ENCODE results near the gene COL8A1. TPM values are rescaled to one million over a fixed set of nuclear protein-coding genes. Genes with fewer than 3 reads are reported as not detected.

The COL8A1 gene
- total and polyA plus RNA-seq, 8 donors, result 0.24 to 10.1 (median 0.59) TPM

DNA sequence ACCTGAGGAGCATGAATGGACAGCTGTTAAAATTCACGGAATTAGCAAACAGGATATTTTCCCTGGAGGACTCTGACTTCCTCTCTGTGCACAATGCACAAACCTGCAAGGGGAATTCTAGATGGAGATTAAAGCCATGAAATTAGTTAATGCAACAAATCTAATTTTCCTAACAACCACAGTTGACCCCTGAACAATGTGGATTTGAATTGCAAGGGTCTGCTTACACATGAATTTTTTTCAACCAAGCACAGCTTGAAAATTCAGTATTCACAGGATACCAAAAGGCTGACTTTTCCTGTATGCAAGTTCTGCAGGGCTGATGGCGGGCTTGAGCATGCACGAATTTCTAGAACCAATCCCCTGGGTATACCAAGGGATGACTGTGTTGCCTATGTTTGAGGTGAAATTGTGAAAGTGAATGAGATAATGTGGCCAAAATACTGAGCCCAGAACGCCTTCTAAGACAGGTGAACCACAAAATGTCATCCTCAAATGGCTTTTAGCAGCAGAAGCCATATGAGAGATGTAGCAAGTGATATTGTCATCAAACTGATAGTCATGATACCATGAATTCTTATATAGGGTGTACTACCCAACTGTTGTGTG, 52.5 kb downstream of the COL8A1 start:
- intact Hi-C loops (cut with DNase I), result no loop called here
- 48 to 62% methylated on average over 4 of the region's 4 CpGs for WGBS, 2 donors
- TF ChIP-seq, protein P1, sequence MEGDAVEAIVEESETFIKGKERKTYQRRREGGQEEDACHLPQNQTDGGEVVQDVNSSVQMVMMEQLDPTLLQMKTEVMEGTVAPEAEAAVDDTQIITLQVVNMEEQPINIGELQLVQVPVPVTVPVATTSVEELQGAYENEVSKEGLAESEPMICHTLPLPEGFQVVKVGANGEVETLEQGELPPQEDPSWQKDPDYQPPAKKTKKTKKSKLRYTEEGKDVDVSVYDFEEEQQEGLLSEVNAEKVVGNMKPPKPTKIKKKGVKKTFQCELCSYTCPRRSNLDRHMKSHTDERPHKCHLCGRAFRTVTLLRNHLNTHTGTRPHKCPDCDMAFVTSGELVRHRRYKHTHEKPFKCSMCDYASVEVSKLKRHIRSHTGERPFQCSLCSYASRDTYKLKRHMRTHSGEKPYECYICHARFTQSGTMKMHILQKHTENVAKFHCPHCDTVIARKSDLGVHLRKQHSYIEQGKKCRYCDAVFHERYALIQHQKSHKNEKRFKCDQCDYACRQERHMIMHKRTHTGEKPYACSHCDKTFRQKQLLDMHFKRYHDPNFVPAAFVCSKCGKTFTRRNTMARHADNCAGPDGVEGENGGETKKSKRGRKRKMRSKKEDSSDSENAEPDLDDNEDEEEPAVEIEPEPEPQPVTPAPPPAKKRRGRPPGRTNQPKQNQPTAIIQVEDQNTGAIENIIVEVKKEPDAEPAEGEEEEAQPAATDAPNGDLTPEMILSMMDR (IDR thresholded peaks at IDR 0.05), result no peak
- FAIRE-seq, result no peak
- H3K9me3 ChIP-seq, result no peaks in the 10 kb centered on the region
- H3K27ac ChIP-seq, result no peak overlapping the region
- ATAC-seq, result no peak
- DNase-seq, result no peak
- H3K27me3 ChIP-seq, result no peaks in the 10 kb centered on the region
- H3K4me1 ChIP-seq, result no peaks in the 10 kb centered on the region
- no peak overlapping the region for H3K4me3 ChIP-seq
- no peaks in the 10 kb centered on the region for H3K36me3 ChIP-seq

DNA sequence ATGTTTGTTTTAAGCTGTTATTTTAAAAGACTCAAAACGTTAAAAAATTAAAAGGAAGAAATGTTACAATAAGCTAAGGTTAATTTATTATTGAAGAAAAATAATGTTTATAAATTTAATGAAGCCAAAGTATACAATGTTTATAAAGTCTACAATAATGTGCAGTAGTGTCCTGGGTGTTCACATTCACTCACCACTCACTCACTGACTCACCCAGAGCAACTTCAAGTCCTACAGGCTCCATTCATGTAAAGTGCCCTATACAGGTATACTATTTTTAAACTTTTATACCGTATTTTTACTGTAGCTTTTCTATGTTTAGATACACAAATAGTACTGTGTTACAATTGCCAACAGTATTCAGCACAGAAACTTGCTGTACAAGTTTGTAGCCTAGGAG, 55.2 kb downstream of the COL8A1 start:
- TF ChIP-seq, protein P1 (IDR thresholded peaks at IDR 0.05), result no peak
- H3K4me3 ChIP-seq, result no peak overlapping the region
- H3K36me3 ChIP-seq, result no peaks in the 10 kb centered on the region
- no peaks in the 10 kb centered on the region for H3K27me3 ChIP-seq
- ATAC-seq (no peak), DNase-seq (no peak), FAIRE-seq (no peak)
- WGBS, 2 donors, result 48 to 58% methylated on average over 2 of the region's 2 CpGs
- H3K27ac ChIP-seq, result no peak overlapping the region
- H3K9me3 ChIP-seq, result no peaks in the 10 kb centered on the region
- no peaks in the 10 kb centered on the region for H3K4me1 ChIP-seq
- intact Hi-C loops (cut with DNase I), result no loop called here

DNA sequence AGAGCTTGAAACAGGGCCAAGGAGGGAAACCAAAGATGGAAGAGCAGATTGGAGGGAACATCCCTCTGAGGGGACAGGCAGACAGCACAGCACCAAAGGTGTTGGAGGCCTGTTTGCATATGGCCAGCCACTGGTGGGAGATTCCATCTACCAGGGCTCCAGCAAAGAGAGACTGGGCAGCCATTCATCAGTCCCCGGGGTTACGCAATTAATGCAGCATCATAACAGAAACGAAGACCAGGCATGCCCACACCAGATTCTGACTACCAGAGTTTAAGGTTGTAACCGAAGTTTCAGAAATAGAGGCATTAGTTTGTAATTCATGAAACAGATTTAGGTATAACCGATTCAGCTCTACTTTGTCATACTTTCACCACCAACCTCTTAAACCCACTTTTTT, 58.1 kb downstream of the COL8A1 start:
- Histone ChIP-seq H3K4me3 (no peak overlapping the region), H3K36me3 (no peaks in the 10 kb centered on the region), H3K27ac (no peak overlapping the region), H3K4me1 (no peaks in the 10 kb centered on the region), H3K9me3 (no peaks in the 10 kb centered on the region), H3K27me3 (peaks cover 0 to 3% (median 0%) of the 10 kb centered on the region in 4 donors)
- TF ChIP-seq, protein P1 (IDR thresholded peaks at IDR 0.05), result no peak
- DNase-seq (no peak), ATAC-seq (no peak), FAIRE-seq (no peak)
- WGBS, 2 donors, result 83 to 89% methylated on average over 5 of the region's 5 CpGs
- intact Hi-C loops (cut with DNase I), result no loop called here

DNA sequence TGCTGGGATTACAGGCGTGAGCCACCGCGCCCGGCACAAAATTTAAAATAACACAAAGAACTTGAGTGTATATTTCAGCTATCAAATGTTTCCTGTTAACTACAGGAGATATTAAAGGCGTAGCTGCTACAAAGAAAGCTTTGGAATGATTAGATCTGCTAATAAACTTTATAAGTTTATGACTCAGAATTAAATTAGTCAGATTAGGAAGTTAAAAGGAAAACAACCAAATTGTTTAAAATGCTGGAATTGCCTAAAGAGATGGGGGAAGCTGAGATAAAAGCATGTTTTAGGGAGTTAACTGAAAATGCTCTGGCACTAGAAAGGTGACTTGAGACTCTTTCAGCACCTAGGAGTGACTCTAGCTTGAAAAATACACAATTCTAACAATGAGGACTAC, 58.9 kb downstream of the COL8A1 start:
- FAIRE-seq, result no peak
- DNase-seq, result no peak

DNA sequence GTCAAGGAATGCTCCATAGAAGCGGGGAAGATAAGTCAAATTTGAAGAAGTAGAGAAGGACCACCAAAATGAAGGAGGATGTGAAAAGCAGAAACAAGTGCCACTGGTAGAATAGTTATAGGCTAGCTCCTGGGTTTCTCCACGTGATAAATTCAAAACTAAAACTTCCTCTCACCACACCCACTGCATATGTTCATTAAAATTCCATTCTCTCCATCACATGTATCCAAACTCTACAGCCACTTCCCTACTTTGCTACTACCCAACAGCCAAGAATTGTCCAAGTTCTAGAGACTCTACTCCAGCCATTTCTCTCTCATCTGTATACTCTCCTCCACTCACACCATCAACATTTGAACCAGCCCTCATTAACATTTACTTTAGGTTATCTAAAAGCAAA, 60.5 kb downstream of the COL8A1 start:
- ATAC-seq (no peak), FAIRE-seq (no peak), DNase-seq (no peak)
- no peaks in the 10 kb centered on the region for H3K36me3 ChIP-seq
- H3K27ac ChIP-seq, result no peak overlapping the region
- intact Hi-C loops (cut with DNase I), result no loop called here
- no peak overlapping the region for H3K4me3 ChIP-seq
- no peaks in the 10 kb centered on the region for H3K4me1 ChIP-seq
- TF ChIP-seq, protein P1 (IDR thresholded peaks at IDR 0.05), result no peak
- H3K27me3 ChIP-seq, result peaks cover 0 to 3% (median 0%) of the 10 kb centered on the region in 4 donors
- no peaks in the 10 kb centered on the region for H3K9me3 ChIP-seq
- WGBS, 2 donors, result 35 to 56% methylated on average over 2 of the region's 2 CpGs

More for the DNA sequence above, 58.9 kb downstream of the COL8A1 start:
- WGBS, 2 donors, result 78 to 87% methylated on average over 5 of the region's 5 CpGs
- no peak overlapping the region for H3K4me3 ChIP-seq
- H3K4me1 ChIP-seq, result no peaks in the 10 kb centered on the region
- intact Hi-C loops (cut with DNase I), result no loop called here
- no peak for ATAC-seq
- no peaks in the 10 kb centered on the region for H3K9me3 ChIP-seq
- TF ChIP-seq, protein P1 (IDR thresholded peaks at IDR 0.05), result no peak
- no peak overlapping the region for H3K27ac ChIP-seq
- H3K36me3 ChIP-seq, result no peaks in the 10 kb centered on the region
- H3K27me3 ChIP-seq, result peaks cover 0 to 3% (median 0%) of the 10 kb centered on the region in 4 donors
